ENCODE results near the gene TMEM143. TPM values are rescaled to one million over a fixed set of nuclear protein-coding genes. Genes with fewer than 3 reads are reported as not detected.

The TMEM143 gene
- total and polyA plus RNA-seq, 4 donors, result 3.2 to 10.2 (median 6.7) TPM

DNA sequence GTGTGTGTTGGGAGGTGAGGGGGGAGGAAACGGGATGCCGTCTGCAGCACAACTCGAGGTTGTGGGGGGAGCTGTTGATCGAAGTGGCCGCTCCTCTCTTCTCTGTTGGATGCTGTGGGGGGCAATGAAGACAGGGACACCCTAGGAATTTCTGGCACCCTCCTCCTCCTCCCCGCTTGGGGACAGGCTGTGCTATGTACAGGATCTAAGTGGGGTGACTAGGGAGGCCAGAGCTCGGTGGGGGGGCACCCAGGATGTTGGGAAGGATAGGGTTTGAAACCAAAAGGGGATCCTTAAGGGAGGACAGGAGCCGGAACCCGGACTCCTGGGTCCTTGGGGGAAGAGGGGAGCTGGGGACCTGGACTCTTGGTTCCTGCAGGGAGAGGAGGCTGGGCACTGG lies 31.8 kb upstream of the TMEM143 start (continued):
- TF ChIP-seq, protein P1, sequence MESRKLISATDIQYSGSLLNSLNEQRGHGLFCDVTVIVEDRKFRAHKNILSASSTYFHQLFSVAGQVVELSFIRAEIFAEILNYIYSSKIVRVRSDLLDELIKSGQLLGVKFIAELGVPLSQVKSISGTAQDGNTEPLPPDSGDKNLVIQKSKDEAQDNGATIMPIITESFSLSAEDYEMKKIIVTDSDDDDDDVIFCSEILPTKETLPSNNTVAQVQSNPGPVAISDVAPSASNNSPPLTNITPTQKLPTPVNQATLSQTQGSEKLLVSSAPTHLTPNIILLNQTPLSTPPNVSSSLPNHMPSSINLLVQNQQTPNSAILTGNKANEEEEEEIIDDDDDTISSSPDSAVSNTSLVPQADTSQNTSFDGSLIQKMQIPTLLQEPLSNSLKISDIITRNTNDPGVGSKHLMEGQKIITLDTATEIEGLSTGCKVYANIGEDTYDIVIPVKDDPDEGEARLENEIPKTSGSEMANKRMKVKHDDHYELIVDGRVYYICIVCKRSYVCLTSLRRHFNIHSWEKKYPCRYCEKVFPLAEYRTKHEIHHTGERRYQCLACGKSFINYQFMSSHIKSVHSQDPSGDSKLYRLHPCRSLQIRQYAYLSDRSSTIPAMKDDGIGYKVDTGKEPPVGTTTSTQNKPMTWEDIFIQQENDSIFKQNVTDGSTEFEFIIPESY (IDR thresholded peaks at IDR 0.05), result no peak
- TF ChIP-seq SP1 (IDR thresholded peaks at IDR 0.05) (no peak), YY1 (IDR thresholded peaks at IDR 0.05) (no peak)

DNA sequence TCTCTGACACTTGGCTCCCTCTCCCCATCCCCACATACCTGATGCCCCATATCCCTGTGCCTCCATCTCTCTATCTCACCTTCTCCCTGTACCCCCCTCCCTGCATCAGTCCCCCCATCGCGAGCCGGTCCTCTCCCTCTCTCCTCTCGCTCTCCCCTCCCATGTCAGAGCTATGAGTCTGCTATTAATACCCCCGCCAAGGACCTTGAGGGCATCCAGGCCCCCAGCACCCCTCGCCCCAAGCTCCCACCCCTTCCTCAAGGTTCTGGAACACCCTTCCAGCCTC lies 31.4 kb upstream of the TMEM143 start:
- Histone ChIP-seq H3K9me3 (ENCODE audit: control insufficient read depth in 4 of 4, low read length in 3 of 4) (no peaks in the 10 kb centered on the region), H3K4me1 (ENCODE audit: control insufficient read depth in 4 of 4, insufficient read depth in 4 of 4, low read length in 3 of 4) (peaks cover 0 to 11% (median 6%) of the 10 kb centered on the region in 4 donors), H3K4me3 (ENCODE audit: low read depth in 1 of 3, low read length in 3 of 3) (no peak overlapping the region), H3K36me3 (ENCODE audit: control insufficient read depth in 4 of 4, insufficient read depth in 3 of 4, low read depth in 1 of 4, low read length in 3 of 4) (no peaks in the 10 kb centered on the region), H3K27ac (ENCODE audit: low read depth in 1 of 2, low read length in 2 of 2) (no peak overlapping the region), H3K27me3 (ENCODE audit: control insufficient read depth in 4 of 4, insufficient read depth in 4 of 4, low read length in 3 of 4) (peaks cover 0 to 20% (median 14%) of the 10 kb centered on the region in 4 donors), H3K9ac (ENCODE audit: low read depth in 1 of 2, low read length in 2 of 2) (no peak overlapping the region)
- no peak for DNase-seq (ENCODE audit: low spot score)
- 16% methylated on average over 6 of the region's 6 CpGs for WGBS
- no peak for TF ChIP-seq FOXA2 (IDR thresholded peaks at IDR 0.05)
- no peak for TF ChIP-seq NR2F2 (IDR thresholded peaks at IDR 0.05)
- TF ChIP-seq, protein P2, sequence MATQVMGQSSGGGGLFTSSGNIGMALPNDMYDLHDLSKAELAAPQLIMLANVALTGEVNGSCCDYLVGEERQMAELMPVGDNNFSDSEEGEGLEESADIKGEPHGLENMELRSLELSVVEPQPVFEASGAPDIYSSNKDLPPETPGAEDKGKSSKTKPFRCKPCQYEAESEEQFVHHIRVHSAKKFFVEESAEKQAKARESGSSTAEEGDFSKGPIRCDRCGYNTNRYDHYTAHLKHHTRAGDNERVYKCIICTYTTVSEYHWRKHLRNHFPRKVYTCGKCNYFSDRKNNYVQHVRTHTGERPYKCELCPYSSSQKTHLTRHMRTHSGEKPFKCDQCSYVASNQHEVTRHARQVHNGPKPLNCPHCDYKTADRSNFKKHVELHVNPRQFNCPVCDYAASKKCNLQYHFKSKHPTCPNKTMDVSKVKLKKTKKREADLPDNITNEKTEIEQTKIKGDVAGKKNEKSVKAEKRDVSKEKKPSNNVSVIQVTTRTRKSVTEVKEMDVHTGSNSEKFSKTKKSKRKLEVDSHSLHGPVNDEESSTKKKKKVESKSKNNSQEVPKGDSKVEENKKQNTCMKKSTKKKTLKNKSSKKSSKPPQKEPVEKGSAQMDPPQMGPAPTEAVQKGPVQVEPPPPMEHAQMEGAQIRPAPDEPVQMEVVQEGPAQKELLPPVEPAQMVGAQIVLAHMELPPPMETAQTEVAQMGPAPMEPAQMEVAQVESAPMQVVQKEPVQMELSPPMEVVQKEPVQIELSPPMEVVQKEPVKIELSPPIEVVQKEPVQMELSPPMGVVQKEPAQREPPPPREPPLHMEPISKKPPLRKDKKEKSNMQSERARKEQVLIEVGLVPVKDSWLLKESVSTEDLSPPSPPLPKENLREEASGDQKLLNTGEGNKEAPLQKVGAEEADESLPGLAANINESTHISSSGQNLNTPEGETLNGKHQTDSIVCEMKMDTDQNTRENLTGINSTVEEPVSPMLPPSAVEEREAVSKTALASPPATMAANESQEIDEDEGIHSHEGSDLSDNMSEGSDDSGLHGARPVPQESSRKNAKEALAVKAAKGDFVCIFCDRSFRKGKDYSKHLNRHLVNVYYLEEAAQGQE (IDR thresholded peaks at IDR 0.05), result no peak
- no peak for TF ChIP-seq YY1 (IDR thresholded peaks at IDR 0.05)
- TF ChIP-seq, protein P3, sequence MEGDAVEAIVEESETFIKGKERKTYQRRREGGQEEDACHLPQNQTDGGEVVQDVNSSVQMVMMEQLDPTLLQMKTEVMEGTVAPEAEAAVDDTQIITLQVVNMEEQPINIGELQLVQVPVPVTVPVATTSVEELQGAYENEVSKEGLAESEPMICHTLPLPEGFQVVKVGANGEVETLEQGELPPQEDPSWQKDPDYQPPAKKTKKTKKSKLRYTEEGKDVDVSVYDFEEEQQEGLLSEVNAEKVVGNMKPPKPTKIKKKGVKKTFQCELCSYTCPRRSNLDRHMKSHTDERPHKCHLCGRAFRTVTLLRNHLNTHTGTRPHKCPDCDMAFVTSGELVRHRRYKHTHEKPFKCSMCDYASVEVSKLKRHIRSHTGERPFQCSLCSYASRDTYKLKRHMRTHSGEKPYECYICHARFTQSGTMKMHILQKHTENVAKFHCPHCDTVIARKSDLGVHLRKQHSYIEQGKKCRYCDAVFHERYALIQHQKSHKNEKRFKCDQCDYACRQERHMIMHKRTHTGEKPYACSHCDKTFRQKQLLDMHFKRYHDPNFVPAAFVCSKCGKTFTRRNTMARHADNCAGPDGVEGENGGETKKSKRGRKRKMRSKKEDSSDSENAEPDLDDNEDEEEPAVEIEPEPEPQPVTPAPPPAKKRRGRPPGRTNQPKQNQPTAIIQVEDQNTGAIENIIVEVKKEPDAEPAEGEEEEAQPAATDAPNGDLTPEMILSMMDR (IDR thresholded peaks at IDR 0.05; ENCODE audit: low read depth, low read length, missing input control), result no peak
- no peak for TF ChIP-seq TAF1 (conservative IDR thresholded peaks at IDR 0.05)
- no peak for TF ChIP-seq RAD21 (IDR thresholded peaks at IDR 0.05)

DNA sequence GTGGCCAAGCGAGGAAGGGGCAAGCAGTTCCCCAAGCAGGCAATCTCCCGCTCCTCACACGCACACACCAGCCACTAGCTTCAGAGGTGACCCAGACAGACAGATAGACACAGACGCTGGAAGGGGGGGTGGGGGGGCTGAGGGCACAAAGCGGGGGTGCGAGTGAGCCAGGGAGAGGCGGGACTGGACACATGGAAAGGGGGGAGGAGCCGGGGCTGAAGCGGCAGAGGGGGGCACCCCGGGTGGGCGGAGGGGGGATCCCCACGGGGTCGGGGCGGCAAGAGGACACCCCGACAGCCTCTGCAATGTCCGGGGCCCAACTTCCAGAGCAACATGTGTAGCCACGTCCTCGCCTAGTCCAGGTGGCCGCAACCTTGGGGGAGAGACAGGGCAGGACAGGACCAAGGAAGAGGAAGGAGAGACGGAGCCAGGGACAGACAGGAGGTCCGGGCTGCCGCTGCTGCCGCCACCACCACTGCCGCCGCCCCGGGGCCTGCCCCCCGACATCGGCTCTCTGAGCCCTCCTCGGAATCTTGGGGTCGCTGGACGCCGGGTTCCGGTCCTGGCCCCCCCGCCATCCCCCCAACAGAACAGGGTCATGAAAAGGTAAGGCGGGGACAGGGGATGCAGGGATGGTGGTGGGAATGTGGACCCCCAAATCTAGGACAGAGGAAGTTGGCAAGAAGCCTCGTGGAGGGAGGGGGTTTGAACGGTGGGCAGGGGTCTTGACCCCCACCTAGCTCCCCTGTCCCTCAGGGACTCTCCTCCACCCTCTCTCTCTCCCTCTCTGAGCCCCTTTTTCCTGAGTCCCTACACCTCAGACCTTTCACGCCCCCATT lies 30.8 kb upstream of the TMEM143 start:
- Histone ChIP-seq H3K9me3 (ENCODE audit: control insufficient read depth in 4 of 4, low read length in 3 of 4) (no peaks in the 10 kb centered on the region), H3K36me3 (ENCODE audit: control insufficient read depth in 4 of 4, insufficient read depth in 3 of 4, low read depth in 1 of 4, low read length in 3 of 4) (no peaks in the 10 kb centered on the region), H3K27me3 (ENCODE audit: control insufficient read depth in 4 of 4, insufficient read depth in 4 of 4, low read length in 3 of 4) (peaks cover 0 to 20% (median 14%) of the 10 kb centered on the region in 4 donors), H3K9ac (ENCODE audit: low read depth in 1 of 2, low read length in 2 of 2) (no peak overlapping the region), H3K27ac (ENCODE audit: low read depth in 1 of 2, low read length in 2 of 2) (no peak overlapping the region), H3K4me1 (ENCODE audit: control insufficient read depth in 4 of 4, insufficient read depth in 4 of 4, low read length in 3 of 4) (peaks cover 0 to 11% (median 6%) of the 10 kb centered on the region in 4 donors), H3K4me3 (ENCODE audit: low read depth in 1 of 3, low read length in 3 of 3) (no peak overlapping the region)
- DNase-seq (ENCODE audit: low spot score), result no peak
- TF ChIP-seq JUND (IDR thresholded peaks at IDR 0.05), result no peak
- TF ChIP-seq RXRA (IDR thresholded peaks at IDR 0.05), result no peak
- TF ChIP-seq HNF4A (conservative IDR thresholded peaks at IDR 0.05), result no peak
- WGBS, result 8% methylated on average over 38 of the region's 38 CpGs
